ENCODE data around the gene EPHX1.

DNA sequence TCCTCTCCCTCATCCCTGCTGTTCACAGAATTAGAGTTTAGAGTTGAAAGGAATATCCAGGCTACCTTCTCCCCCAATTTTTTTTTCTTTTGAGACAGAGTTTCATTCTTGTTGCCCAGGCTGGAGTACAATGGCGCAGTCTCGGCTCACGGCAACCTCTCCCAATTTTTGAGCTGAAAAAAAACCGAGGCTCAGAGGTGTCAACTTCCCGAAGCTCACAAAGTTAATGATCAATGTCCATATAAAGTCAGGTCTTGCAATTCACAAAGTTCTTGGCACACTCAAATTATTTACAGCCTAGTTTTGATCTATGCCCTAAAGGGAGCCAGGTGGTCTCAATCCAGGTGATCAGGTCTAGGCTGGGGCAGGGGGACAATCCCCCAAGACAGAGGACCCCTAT lies 79.8 kb downstream of the EPHX1 start:
- TF ChIP-seq, protein P1, sequence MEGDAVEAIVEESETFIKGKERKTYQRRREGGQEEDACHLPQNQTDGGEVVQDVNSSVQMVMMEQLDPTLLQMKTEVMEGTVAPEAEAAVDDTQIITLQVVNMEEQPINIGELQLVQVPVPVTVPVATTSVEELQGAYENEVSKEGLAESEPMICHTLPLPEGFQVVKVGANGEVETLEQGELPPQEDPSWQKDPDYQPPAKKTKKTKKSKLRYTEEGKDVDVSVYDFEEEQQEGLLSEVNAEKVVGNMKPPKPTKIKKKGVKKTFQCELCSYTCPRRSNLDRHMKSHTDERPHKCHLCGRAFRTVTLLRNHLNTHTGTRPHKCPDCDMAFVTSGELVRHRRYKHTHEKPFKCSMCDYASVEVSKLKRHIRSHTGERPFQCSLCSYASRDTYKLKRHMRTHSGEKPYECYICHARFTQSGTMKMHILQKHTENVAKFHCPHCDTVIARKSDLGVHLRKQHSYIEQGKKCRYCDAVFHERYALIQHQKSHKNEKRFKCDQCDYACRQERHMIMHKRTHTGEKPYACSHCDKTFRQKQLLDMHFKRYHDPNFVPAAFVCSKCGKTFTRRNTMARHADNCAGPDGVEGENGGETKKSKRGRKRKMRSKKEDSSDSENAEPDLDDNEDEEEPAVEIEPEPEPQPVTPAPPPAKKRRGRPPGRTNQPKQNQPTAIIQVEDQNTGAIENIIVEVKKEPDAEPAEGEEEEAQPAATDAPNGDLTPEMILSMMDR (IDR thresholded peaks at IDR 0.05): no peak
- TF ChIP-seq POLR2A (IDR thresholded peaks at IDR 0.05) (no peak), POLR2AphosphoS5 (IDR thresholded peaks at IDR 0.05) (no peak)

Measured in suprapubic skin (tissue), 4 donors.